HuH-7 (cell line): ENCODE data around the gene CYP26C1.

Source experiments
- DNase-seq: peaks from one replicate; pipeline ENCODE4 v3.0.0; 2011; ENCODE audit warnings: low spot score

CYP26C1 gene

GRCh38 chr10:93059975-93060886, at the start of gene CYP26C1:
CYP26C1 (plus strand) TSS chr10:93060798; CDS start chr10:93061264, 466 bp downstream.
- no peak for DNase-seq

- no peak for DNase-seq
Measured at GRCh38 chr10:93015722-93016121, 44.9 kb upstream of the CYP26C1 start.

GRCh38 chr10:93023013-93023650, 37.5 kb upstream of the CYP26C1 start:
- DNase-seq: no peak

- no peak for DNase-seq
Measured at GRCh38 chr10:93026072-93026471, 34.5 kb upstream of the CYP26C1 start.

GRCh38 chr10:93027508-93027907, 33.1 kb upstream of the CYP26C1 start:
- no peak for DNase-seq

GRCh38 chr10:93028883-93029282, 31.7 kb upstream of the CYP26C1 start:
- DNase-seq: no peak

GRCh38 chr10:93030409-93030808, 30.2 kb upstream of the CYP26C1 start:
- DNase-seq: no peak

GRCh38 chr10:93032105-93032808, 28.3 kb upstream of the CYP26C1 start:
- no peak for DNase-seq

GRCh38 chr10:93032809-93033137, 27.8 kb upstream of the CYP26C1 start:
- no peak for DNase-seq

- DNase-seq: no peak
Measured at GRCh38 chr10:93034426-93034825, 26.2 kb upstream of the CYP26C1 start.

- DNase-seq: no peak
Measured at GRCh38 chr10:93039110-93039509, 21.5 kb upstream of the CYP26C1 start.

GRCh38 chr10:93039721-93040120, 20.9 kb upstream of the CYP26C1 start:
- peak; percentile 66 for DNase-seq

GRCh38 chr10:93054486-93054885, 6.1 kb upstream of the CYP26C1 start:
- DNase-seq: no peak

GRCh38 chr10:93058139-93058538, 2.5 kb upstream of the CYP26C1 start:
- no peak for DNase-seq

- DNase-seq: no peak
Measured at GRCh38 chr10:93060887-93061593, 442 bp downstream of the CYP26C1 start.

- no peak for DNase-seq
Measured at GRCh38 chr10:93061594-93062513, 1.3 kb downstream of the CYP26C1 start.

GRCh38 chr10:93062514-93063143, 2.0 kb downstream of the CYP26C1 start:
- peak; percentile 63 for DNase-seq

GRCh38 chr10:93063144-93063976, 2.8 kb downstream of the CYP26C1 start:
- DNase-seq: peak; percentile 54

- no peak for DNase-seq
Measured at GRCh38 chr10:93063977-93064660, 3.5 kb downstream of the CYP26C1 start.
